AG10803 (cell line): ENCODE data around the gene FBXL22.

ENCODE experiments used
- DNase-seq: peaks from one replicate; pipeline ENCODE4 v3.0.0; 2010; ENCODE audit warnings: low read depth
- H3K4me3 ChIP-seq: 2 replicates; pipeline ENCODE4 v1.5.1; 2011; ENCODE audit warnings: mild to moderate bottlenecking, low read length, control low read depth
- CTCF ChIP-seq: conservative IDR thresholded peaks from 2 replicates; pipeline ENCODE4 v1.5.1; 2011; ENCODE audit warnings: mild to moderate bottlenecking, low read length, control low read depth, inconsistent platforms

FBXL22 gene

GRCh38 chr15:63602595-63602994, 5.4 kb downstream of the FBXL22 start:
- TF ChIP-seq CTCF, result no peak
- no peak for DNase-seq
- H3K4me3 ChIP-seq, result no peak overlapping the region

- H3K4me3 ChIP-seq, result no peak overlapping the region
- TF ChIP-seq CTCF, result no peak
- DNase-seq, result no peak
These were observed 6.3 kb downstream of the FBXL22 start for GRCh38 chr15:63603516-63603915.

- no peak overlapping the region for H3K4me3 ChIP-seq
- no peak for DNase-seq
- no peak for TF ChIP-seq CTCF
These were observed 7.1 kb downstream of the FBXL22 start for GRCh38 chr15:63604281-63604680.

- no peak for TF ChIP-seq CTCF
- H3K4me3 ChIP-seq, result no peak overlapping the region
- DNase-seq, result no peak
These were observed 7.8 kb downstream of the FBXL22 start for GRCh38 chr15:63605036-63605435.

- no peak for DNase-seq
- TF ChIP-seq CTCF, result no peak
These were observed 8.6 kb downstream of the FBXL22 start for GRCh38 chr15:63605816-63606215.

GRCh38 chr15:63606308-63606707, 9.1 kb downstream of the FBXL22 start:
- no peak for TF ChIP-seq CTCF
- no peak for DNase-seq
- no peak overlapping the region for H3K4me3 ChIP-seq

More at GRCh38 chr15:63605816-63606215, 8.6 kb downstream of the FBXL22 start:
- H3K4me3 ChIP-seq, result no peak overlapping the region

- H3K4me3 ChIP-seq, result no peak overlapping the region
- no peak for DNase-seq
- TF ChIP-seq CTCF, result no peak
These were observed 11.8 kb downstream of the FBXL22 start for GRCh38 chr15:63608989-63609388.
